Measurements from ENCODE around the gene ERG. TPM values are rescaled to one million over a fixed set of nuclear protein-coding genes. Genes with fewer than 3 reads are reported as not detected.

Gene ERG
- total and polyA plus RNA-seq, 9 of the 15 experiments (the other 6 are each of a cell fraction or from before 2014, with no cell fraction given): 0.06 TPM; not detected in 8

DNA sequence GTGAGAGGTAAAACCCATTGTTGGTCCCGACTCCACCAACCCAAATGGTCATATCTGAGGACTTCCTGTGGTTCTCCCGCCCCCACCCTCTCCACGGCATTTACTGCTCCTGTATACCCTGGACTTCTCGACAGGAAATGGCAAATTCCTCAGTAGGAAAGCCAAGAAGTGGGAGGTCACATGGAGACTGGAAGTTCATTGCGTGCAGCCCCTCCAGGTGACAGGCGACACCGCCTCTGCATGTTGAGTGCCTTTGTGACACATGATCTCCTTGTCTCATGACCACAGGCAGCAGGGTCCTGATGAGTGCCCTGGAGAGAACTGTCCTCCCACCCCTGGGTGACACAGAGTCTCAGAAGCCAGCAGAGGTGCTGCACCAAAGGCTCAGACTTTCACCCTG is 24.2 kb downstream of the ERG start:
- Histone ChIP-seq H2AFZ (ENCODE audit: low read depth, low read length) (no peak overlapping the region), H3K9ac (ENCODE audit: insufficient read depth in 1 of 2, low read depth in 2 of 2, low read length in 2 of 2) (no peak overlapping the region), H3K4me3 (no peak overlapping the region), H3K27me3 (ENCODE audit: control insufficient read depth in 2 of 2, insufficient read depth in 2 of 2, low read length in 2 of 2) (peaks cover 0 to 21% of the 10 kb centered on the region in 2 experiments; a peak in 3 of 5 replicates), H3K36me3 (ENCODE audit: control insufficient read depth, insufficient read depth, low read length) (no peaks in the 10 kb centered on the region), H3K4me1 (replicated peaks in 1 of 2; ENCODE audit: control insufficient read depth in 2 of 2, insufficient read depth in 2 of 2, low read length in 2 of 2) (peaks cover 4 to 13% of the 10 kb centered on the region in 2 experiments; a peak in 4 of 5 replicates), H3K79me2 (ENCODE audit: control insufficient read depth, insufficient read depth, low read length) (no peaks in the 10 kb centered on the region), H3K9me1 (ENCODE audit: control insufficient read depth, insufficient read depth, low read length) (no peaks in the 10 kb centered on the region), H3K4me2 (ENCODE audit: insufficient read depth, low read length) (no peak overlapping the region), H3K27ac (ENCODE audit: extremely low read depth, low read depth, low read length) (no peak overlapping the region), H3K9me3 (replicated peaks; ENCODE audit: control insufficient read depth, insufficient read depth, low read depth, low read length) (no peaks in the 10 kb centered on the region), H4K20me1 (replicated peaks; ENCODE audit: control insufficient read depth, insufficient read depth, low read length) (no peaks in the 10 kb centered on the region)
- CTCF ChIA-PET (ENCODE audit: low intra/inter-chr PET ratio): no interaction called here
- BruUV-seq (replicated peaks): no TSS peak
- intact Hi-C loops (cut with micrococcal nuclease): no loop called here
- whole genome bisulfite sequencing (ENCODE audit: insufficient coverage, low coverage, missing lambda C conversion rate): 9% methylated on average over 7 of the region's 7 CpGs
- POLR2A ChIA-PET: no interaction called here
- DNase-seq (ENCODE audit: extremely low read depth in 1 of 4, low spot score in 3 of 4): no peak
- no peak for FAIRE-seq
- in situ Hi-C loops (cut with MboI): no loop called here
- no peak for ATAC-seq
- TF ChIP-seq ZNF583 (CRISPR knock-in tag; IDR thresholded peaks at IDR 0.05) (no peak), SIN3B (IDR thresholded peaks at IDR 0.05; ENCODE audit: low read depth) (no peak), MYNN (IDR thresholded peaks at IDR 0.05) (no peak), MYNN (CRISPR knock-in tag; IDR thresholded peaks at IDR 0.05) (no peak), ZNF124 (CRISPR knock-in tag; IDR thresholded peaks at IDR 0.05) (no peak), ZNF584 (CRISPR knock-in tag; IDR thresholded peaks at IDR 0.05; ENCODE audit: low read depth) (no peak), HNRNPUL1 (IDR thresholded peaks at IDR 0.05; ENCODE audit: low read length) (no peak), NFIX (CRISPR knock-in tag; IDR thresholded peaks at IDR 0.05; ENCODE audit: low read depth) (no peak), ATF7 (IDR thresholded peaks at IDR 0.05) (no peak), SAFB (IDR thresholded peaks at IDR 0.05; ENCODE audit: borderline replicate concordance, low read depth, low read length) (no peak), ZC3H11A (IDR thresholded peaks at IDR 0.05; ENCODE audit: low read depth, low read length) (no peak), SREBF2 (CRISPR knock-in tag; IDR thresholded peaks at IDR 0.05) (no peak), SIX5 (IDR thresholded peaks at IDR 0.05; ENCODE audit: borderline replicate concordance in 1 of 2, insufficient read depth in 1 of 2, low read depth in 1 of 2, low read length in 2 of 2) (no peak), KLF16 (IDR thresholded peaks at IDR 0.05) (no peak)
- TF ChIP-seq, protein P1, sequence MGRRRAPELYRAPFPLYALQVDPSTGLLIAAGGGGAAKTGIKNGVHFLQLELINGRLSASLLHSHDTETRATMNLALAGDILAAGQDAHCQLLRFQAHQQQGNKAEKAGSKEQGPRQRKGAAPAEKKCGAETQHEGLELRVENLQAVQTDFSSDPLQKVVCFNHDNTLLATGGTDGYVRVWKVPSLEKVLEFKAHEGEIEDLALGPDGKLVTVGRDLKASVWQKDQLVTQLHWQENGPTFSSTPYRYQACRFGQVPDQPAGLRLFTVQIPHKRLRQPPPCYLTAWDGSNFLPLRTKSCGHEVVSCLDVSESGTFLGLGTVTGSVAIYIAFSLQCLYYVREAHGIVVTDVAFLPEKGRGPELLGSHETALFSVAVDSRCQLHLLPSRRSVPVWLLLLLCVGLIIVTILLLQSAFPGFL (CRISPR knock-in tag; IDR thresholded peaks at IDR 0.05): no peak
- TF ChIP-seq, protein P2, sequence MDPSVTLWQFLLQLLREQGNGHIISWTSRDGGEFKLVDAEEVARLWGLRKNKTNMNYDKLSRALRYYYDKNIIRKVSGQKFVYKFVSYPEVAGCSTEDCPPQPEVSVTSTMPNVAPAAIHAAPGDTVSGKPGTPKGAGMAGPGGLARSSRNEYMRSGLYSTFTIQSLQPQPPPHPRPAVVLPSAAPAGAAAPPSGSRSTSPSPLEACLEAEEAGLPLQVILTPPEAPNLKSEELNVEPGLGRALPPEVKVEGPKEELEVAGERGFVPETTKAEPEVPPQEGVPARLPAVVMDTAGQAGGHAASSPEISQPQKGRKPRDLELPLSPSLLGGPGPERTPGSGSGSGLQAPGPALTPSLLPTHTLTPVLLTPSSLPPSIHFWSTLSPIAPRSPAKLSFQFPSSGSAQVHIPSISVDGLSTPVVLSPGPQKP (CRISPR knock-in tag; IDR thresholded peaks at IDR 0.05): no peak
- TF ChIP-seq, protein P3, sequence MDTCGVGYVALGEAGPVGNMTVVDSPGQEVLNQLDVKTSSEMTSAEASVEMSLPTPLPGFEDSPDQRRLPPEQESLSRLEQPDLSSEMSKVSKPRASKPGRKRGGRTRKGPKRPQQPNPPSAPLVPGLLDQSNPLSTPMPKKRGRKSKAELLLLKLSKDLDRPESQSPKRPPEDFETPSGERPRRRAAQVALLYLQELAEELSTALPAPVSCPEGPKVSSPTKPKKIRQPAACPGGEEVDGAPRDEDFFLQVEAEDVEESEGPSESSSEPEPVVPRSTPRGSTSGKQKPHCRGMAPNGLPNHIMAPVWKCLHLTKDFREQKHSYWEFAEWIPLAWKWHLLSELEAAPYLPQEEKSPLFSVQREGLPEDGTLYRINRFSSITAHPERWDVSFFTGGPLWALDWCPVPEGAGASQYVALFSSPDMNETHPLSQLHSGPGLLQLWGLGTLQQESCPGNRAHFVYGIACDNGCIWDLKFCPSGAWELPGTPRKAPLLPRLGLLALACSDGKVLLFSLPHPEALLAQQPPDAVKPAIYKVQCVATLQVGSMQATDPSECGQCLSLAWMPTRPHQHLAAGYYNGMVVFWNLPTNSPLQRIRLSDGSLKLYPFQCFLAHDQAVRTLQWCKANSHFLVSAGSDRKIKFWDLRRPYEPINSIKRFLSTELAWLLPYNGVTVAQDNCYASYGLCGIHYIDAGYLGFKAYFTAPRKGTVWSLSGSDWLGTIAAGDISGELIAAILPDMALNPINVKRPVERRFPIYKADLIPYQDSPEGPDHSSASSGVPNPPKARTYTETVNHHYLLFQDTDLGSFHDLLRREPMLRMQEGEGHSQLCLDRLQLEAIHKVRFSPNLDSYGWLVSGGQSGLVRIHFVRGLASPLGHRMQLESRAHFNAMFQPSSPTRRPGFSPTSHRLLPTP (IDR thresholded peaks at IDR 0.05; ENCODE audit: borderline replicate concordance, extremely low read depth, insufficient read length): no peak
